Colon (tissue), 2 donors: Measurements from ENCODE around the gene TGFBRAP1.

ENCODE experiments used
- FAIRE-seq: peaks from 2 replicates; lab custom pipeline; 2012; peaks lifted over from hg19 to GRCh38; lab: Jason Lieb, UNC
- donor health status: control.
- donor health status: control.

TGFBRAP1 gene

DNA sequence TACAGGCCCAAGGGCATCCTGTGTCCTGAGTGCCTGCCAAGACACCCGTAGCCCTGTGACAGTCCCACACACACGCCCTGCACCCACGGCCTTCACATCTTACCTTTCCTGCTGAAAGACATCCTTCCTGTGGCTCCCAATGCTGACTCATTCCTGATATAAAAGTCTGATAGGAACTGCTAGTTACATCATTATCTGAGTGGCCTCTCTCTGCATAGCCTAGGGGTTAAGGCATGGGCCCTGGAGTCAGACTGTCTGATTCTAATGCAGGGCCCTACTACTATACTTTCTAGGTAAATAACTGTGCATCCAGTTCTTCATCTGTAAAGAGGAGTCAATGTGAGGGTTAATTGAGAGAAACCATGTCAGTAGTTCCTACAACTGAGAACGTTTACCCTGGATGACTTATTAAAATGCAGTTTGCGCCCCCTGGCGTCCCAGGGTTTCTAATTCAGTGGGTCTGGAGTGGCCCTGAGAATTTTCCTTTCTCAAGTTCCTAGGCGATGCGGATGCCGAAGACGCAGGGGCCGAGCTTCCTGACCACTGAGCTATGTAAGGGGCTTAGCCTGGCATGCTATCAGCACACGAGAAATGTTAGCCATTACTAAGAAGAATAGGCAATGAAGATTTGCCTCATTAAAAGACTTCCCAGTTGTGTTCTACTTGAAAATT is 94.0 kb downstream of the TGFBRAP1 start:
- FAIRE-seq: no peak

DNA sequence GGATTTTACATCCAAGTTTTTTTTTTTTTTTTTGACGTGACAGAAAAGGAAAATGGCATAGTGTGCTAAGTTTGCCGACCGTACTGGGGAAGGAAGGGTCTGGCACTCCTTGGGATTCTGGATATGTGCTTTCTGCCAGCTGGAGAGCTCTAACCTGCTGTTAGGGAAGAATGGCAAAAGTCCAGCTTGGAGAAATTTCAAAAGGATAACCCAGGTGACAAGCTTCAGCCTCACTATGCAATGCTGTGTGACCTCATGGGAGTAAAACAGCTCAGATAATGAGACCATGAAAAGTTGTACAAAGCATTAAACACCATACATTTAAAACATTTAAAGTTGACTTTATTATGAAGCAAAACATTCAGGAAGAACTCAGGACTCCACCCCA is 98.3 kb downstream of the TGFBRAP1 start:
- no peak for FAIRE-seq

GRCh38 chr2:105224444-105224843 is 105.1 kb downstream of the TGFBRAP1 start:
- no peak for FAIRE-seq

DNA sequence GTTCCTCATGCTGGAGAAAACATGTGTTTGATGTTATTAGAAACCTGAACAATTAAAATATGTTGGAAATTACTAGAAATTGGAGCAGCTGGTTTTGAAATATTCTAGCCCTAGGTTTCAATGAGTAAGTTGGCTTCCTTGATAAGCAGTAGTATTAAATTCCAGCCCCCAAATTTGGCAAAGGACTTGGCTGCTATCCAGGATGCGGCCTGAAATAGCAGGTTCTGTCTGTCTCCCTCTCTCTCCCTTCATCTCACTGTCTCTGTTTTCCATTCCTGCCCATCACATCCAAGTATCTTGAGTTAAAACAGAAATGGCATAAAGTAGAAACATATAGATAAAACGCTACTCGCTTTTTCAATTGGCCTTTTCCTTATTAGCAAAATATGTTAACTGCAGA is 108.9 kb downstream of the TGFBRAP1 start:
- no peak for FAIRE-seq

DNA sequence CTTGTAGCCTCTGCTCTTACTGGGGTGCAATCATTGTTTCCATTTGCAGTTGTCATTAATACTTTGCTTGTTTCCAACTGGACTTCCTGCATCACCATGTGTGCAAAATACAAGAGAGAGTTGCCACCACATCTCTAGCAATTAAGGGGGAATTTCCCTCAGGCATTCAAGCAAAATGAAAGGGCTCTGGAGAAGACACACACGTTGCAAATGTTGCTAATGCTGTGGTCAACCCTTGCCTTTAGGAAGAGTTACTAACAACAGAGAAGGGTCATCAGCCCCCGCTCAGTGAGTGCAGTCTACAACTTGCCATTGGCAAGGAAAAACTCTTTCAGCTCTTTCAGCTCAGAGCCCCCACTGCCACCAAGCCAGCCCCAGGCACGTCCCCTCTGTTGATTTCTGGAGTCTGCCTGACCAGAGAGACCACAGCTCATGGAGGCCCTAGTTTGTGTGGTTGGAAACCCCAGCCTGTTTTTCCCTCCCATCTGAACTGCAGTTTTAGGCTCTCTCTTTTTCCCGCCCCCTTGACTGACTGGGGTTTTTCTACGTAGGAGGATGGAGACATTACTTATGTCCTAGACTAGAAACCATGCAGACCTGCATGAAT is 113.8 kb downstream of the TGFBRAP1 start:
- no peak for FAIRE-seq
